Effector memory CD8-positive, alpha-beta T cell (primary cell): ENCODE measurements around the gene BMP8B.
A peak's percentile ranks its signal among the peaks of the same experiment; 100 is the strongest.
"Not testable (repeated sequence)": the region's sequence is repeated elsewhere in the genome, so short reads cannot be mapped to it uniquely, and the experiment has no call there.

ENCODE experiments used
- ATAC-seq: fragments of 150-1000 bp; cut with Tn5 transposase; replicated peaks from 2 replicates; pipeline ENCODE4 v1.10.0; 2021; ENCODE audit warnings: mild to moderate bottlenecking, moderate library complexity
- DNase-seq, 3 experiments: peaks; one replicate each; pipeline ENCODE4 v3.0.0; 2021
- H3K27ac Mint-ChIP-seq, 2 donors: one replicate each; pipeline ENCODE4 v1.8.0; 2022; ENCODE audit warnings: mild to moderate bottlenecking in 2 of 2, mixed read lengths in 2 of 2, moderate library complexity in 2 of 2
- H3K27me3 Mint-ChIP-seq, 2 donors: one replicate each; pipeline ENCODE4 v1.8.0; 2022; ENCODE audit warnings: mixed read lengths in 2 of 2
- H3K36me3 Mint-ChIP-seq: one replicate; pipeline ENCODE4 v1.8.0; 2022; ENCODE audit warnings: mild to moderate bottlenecking, moderate library complexity, mixed read lengths; ENCODE audit not compliant: insufficient read depth
- H3K4me1 Mint-ChIP-seq, 2 donors: one replicate each; pipeline ENCODE4 v1.8.0; 2022; ENCODE audit warnings: low read depth in 2 of 2, mixed read lengths in 2 of 2
- H3K4me3 Mint-ChIP-seq, 2 donors: one replicate each; pipeline ENCODE4 v1.8.0; 2022; ENCODE audit warnings: mild to moderate bottlenecking in 2 of 2, mixed read lengths in 2 of 2, moderate library complexity in 2 of 2
- H3K9me3 Mint-ChIP-seq, 2 donors: one replicate each; pipeline ENCODE4 v1.8.0; 2022; ENCODE audit warnings: mixed read lengths in 2 of 2

The BMP8B gene

GRCh38 chr1:39825432-39825941 lies 36.8 kb upstream of the BMP8B start:
- no peak overlapping the region for H3K4me3 Mint-ChIP-seq
- ATAC-seq, result no peak

GRCh38 chr1:39823450-39823849 lies 34.8 kb upstream of the BMP8B start:
- not testable (repeated sequence) for H3K36me3 Mint-ChIP-seq, H3K27ac Mint-ChIP-seq, DNase-seq, H3K9me3 Mint-ChIP-seq, H3K4me3 Mint-ChIP-seq, H3K4me1 Mint-ChIP-seq, ATAC-seq
- peaks cover 30 to 60% of the 10 kb centered on the region in 2 donors for H3K27me3 Mint-ChIP-seq

More at GRCh38 chr1:39825432-39825941, 36.8 kb upstream of the BMP8B start:
- Mint-ChIP-seq H3K36me3 (no peaks in the 10 kb centered on the region), H3K27ac (peak overlapping the region in 1 of 2 donors; percentile 60), H3K4me1 (no peaks in the 10 kb centered on the region), H3K9me3 (no peaks in the 10 kb centered on the region), H3K27me3 (peaks cover 34 to 49% of the 10 kb centered on the region in 2 donors)
- no peak for DNase-seq

DNA sequence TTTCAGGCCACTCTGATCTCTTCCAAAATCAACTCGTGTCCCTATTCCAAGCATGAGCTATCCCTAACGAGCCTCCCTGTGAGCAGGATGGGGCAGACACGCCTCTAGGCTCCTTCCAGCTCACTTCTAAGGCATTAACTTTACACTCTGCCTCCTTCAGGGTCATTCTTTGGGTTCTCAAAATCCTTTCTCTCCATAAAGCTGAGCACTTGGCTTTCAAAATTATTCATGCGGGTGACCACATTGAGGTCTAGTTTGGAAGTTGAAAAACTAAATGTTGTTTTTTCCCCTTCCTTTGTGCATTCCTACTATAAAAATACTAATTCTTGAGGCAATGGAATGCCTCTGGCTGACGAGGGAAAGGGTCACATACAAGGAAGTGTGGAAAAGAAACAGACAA lies 33.5 kb upstream of the BMP8B start:
- ATAC-seq (no peak), DNase-seq (no peak)
- Mint-ChIP-seq H3K36me3 (no peaks in the 10 kb centered on the region), H3K27me3 (peaks cover 33 to 72% of the 10 kb centered on the region in 2 donors), H3K27ac (peak overlapping the region in 1 of 2 donors; percentile 23), H3K4me1 (peaks cover 4 to 5% of the 10 kb centered on the region in 2 donors), H3K4me3 (no peak overlapping the region), H3K9me3 (no peaks in the 10 kb centered on the region)

GRCh38 chr1:39819091-39819812 lies 30.6 kb upstream of the BMP8B start:
- no peak overlapping the region for H3K4me3 Mint-ChIP-seq
- no peak for DNase-seq
- H3K9me3 Mint-ChIP-seq, result no peaks in the 10 kb centered on the region
- ATAC-seq, result no peak
- H3K27me3 Mint-ChIP-seq, result peaks cover 43 to 85% of the 10 kb centered on the region in 2 donors
- peaks cover 12% of the 10 kb centered on the region in 2 donors for H3K4me1 Mint-ChIP-seq
- no peak overlapping the region for H3K27ac Mint-ChIP-seq
- no peaks in the 10 kb centered on the region for H3K36me3 Mint-ChIP-seq

GRCh38 chr1:39818482-39818881 lies 29.8 kb upstream of the BMP8B start:
- Mint-ChIP-seq H3K4me1 (peaks cover 12% of the 10 kb centered on the region in 2 donors), H3K27ac (no peak overlapping the region), H3K4me3 (no peak overlapping the region), H3K27me3 (peaks cover 38 to 82% of the 10 kb centered on the region in 2 donors), H3K36me3 (no peaks in the 10 kb centered on the region), H3K9me3 (no peaks in the 10 kb centered on the region)
- ATAC-seq, result no peak
- no peak for DNase-seq

DNA sequence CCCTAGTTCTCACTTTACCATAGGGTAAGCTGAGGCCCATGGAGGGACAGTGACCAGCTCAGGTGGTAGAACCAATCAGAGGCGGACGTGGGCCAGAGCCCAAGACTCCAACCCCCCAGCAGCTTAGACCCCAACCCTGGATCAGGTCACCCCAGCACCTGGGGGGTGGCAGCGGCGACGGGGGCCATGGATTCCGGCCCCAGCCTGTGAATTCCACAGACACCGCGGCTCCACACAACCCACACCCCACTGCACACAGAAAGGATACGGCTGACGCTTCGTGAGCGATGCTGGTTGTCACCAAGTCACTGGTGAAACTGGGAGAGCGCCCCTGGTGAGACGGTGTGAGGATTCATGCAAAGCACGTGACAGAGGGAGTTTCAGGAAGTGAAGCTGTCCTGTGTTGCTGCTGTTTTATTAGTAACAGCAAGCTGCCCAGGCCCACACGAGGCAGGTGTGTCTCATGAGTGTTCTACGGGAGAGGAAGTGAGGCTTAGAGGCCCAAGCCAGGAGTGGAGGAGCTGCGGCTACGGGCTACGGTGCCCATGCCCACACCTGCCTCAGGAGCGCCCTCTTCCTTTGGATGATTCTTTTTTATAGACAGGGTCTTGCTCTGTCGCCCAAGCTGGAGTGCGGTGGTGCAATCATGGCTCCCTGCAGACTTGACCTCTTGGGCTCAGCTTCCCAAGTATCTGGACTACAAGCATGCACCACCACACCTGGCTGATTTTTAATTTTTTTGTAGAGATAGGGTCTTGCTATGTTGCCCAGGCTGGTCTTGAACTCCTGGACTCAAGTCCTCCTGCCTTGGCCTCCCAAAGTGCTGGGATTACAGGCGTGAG lies 28.6 kb upstream of the BMP8B start:
- H3K9me3 Mint-ChIP-seq, H3K36me3 Mint-ChIP-seq: not testable (repeated sequence)
- DNase-seq (peak; percentile 50 to 59 (median 52)), ATAC-seq (peak; percentile 93)
- Mint-ChIP-seq H3K4me1 (peaks cover 12% of the 10 kb centered on the region in 2 donors), H3K4me3 (peak overlapping the region; percentile 60 to 74), H3K27me3 (peaks cover 34 to 88% of the 10 kb centered on the region in 2 donors), H3K27ac (peak overlapping the region; percentile 80 to 87)

DNA sequence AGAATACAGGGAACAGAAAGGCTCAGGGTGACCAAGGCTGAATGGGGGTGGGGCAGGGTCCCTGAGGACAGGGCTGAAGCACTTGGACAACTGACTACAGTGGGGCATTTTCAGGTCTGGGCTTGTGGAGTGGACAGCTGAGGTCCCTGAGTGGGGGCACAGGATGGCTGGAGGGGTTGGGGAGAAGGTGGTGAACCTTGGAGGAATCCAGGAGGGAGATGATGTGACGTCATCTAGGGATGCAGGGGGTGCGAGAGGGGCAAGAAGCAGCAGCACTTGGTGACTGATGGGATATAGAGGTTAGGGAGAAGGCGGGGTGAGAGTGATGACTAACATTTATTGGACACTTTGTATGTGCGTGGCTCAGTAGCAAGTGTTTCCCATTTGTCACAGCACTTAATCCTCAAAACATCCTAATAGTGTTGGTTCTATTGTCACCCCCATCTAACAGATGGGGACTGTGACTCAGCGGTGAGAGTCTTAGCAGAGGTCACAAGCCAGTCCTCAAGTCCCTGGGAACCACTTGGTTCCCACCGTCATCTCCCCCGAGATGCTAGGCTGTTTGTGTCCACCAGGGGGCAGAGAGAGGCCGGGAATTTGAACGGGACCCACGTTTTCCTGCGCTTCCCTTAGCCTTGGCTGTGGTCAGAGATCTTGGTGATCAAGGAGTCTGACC lies 27.9 kb upstream of the BMP8B start:
- ATAC-seq (peak; percentile 65), DNase-seq (peak; percentile 61 to 70 (median 63))
- Mint-ChIP-seq H3K9me3 (no peaks in the 10 kb centered on the region), H3K27me3 (peaks cover 29 to 80% of the 10 kb centered on the region in 2 donors), H3K4me3 (peak overlapping the region; percentile 60 to 74), H3K36me3 (no peaks in the 10 kb centered on the region), H3K27ac (peak overlapping the region; percentile 80 to 87), H3K4me1 (peaks cover 12% of the 10 kb centered on the region in 2 donors)

DNA sequence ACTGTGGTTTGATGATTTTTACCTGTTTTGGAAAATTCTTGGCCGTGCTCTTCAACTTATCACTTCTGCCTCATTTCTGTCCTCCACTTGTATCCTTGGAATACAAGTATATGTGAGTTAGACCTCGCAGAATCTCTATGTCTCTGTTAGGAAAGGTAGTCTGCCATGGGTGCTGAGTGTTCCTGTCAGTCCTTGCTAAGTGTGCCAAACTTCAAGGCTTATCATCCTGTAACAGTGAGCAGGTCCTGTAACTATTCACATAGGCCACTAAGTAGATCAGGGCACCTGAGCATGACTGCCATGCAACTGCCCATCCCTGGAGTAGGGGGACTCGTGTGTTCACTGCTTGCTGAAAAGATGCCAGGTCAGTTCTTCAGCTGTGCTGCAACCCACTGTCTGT lies 24.2 kb upstream of the BMP8B start:
- no peaks in the 10 kb centered on the region for H3K9me3 Mint-ChIP-seq
- H3K27ac Mint-ChIP-seq, result no peak overlapping the region
- H3K4me1 Mint-ChIP-seq, result peaks cover 12% of the 10 kb centered on the region in 2 donors
- no peak for ATAC-seq
- no peak for DNase-seq
- peaks cover 19 to 45% of the 10 kb centered on the region in 2 donors for H3K27me3 Mint-ChIP-seq
- H3K36me3 Mint-ChIP-seq, result no peaks in the 10 kb centered on the region
- H3K4me3 Mint-ChIP-seq, result no peak overlapping the region

DNA sequence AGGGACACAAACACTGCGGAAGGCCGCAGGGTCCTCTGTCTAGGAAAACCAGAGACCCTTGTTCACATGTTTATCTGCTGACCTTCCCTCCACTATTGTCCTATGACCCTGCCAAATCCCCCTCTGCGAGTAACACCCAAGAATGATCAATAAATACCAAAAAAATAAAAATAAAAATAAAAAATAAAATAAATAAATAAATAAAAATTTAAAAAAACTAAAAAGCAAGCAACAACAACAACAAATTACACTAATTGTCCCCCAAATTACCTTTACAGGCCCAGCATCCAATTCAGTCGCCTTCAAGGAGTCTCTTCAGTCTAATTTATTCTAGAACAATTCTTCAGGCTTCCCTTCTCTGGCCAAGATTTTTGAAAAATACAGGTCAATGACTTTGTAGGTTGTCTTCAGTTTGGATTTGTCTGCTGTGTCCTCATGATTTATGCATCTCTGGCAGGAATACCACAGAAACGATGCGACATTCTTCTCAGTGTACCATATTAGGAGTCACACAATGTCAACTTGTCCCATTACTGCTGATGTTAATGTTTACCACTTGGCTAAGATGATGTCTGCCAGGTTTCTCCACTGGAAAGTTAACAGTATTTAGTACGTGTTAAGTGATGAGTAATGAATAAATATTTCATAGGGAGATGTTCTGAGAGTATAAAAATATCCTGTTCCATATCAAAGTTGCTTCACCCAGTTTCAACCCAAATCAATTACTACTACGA lies 20.3 kb upstream of the BMP8B start:
- Mint-ChIP-seq H3K4me1 (no peaks in the 10 kb centered on the region), H3K9me3 (no peaks in the 10 kb centered on the region), H3K27me3 (peaks cover 0 to 8% of the 10 kb centered on the region in 2 donors), H3K36me3 (no peaks in the 10 kb centered on the region), H3K27ac (no peak overlapping the region), H3K4me3 (no peak overlapping the region)
- DNase-seq (no peak), ATAC-seq (no peak)

DNA sequence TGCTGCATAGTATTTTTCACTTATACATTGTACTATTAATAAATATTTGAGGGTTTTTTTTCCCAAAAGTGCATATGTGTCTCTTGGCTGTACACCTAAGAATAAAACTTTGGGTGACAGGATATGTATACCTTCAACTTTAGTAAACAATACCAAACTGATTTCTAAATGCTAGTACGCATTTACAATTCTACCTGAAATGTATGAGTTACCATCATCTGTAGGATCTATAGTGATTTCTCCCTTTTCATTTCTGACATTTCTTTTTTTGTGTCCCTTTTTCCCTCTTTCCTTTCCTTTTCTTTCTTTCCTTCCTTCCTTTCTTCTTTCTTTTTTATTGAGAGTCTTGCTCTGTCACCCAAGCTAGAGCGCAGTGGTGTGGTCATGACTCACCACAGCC lies 16.7 kb upstream of the BMP8B start:
- Mint-ChIP-seq H3K4me3 (no peak overlapping the region), H3K27ac (no peak overlapping the region), H3K9me3 (no peaks in the 10 kb centered on the region), H3K4me1 (no peaks in the 10 kb centered on the region), H3K27me3 (no peaks in the 10 kb centered on the region), H3K36me3 (no peaks in the 10 kb centered on the region)
- ATAC-seq (no peak), DNase-seq (no peak)

- no peak for ATAC-seq
- no peak overlapping the region for H3K27ac Mint-ChIP-seq
- H3K36me3 Mint-ChIP-seq, result no peaks in the 10 kb centered on the region
- no peaks in the 10 kb centered on the region for H3K9me3 Mint-ChIP-seq
- no peak for DNase-seq
- H3K4me1 Mint-ChIP-seq, result peaks cover 10 to 11% of the 10 kb centered on the region in 2 donors
- H3K27me3 Mint-ChIP-seq, result no peaks in the 10 kb centered on the region
- H3K4me3 Mint-ChIP-seq, result no peak overlapping the region
Observed at GRCh38 chr1:39802496-39803260, 14.0 kb upstream of the BMP8B start.

DNA sequence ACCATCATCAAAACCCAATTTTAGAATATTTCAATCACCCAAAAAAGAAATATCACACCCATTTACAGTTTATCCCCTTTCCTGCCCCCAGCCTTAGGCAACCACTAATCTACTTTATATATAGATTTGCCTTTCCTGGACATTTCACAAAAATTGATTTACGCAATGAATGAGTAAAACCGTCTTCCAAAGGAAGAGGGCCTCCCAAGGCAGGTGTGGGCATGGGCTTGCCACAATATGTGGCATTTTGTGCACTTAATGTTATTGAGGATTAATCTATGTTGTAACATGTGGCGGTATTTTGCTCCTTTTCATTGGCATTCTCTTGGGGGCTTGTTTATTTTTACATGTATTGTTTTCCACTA lies 11.8 kb upstream of the BMP8B start:
- Mint-ChIP-seq H3K27ac (peak overlapping the region in 1 of 2 donors; percentile 92), H3K36me3 (no peaks in the 10 kb centered on the region), H3K27me3 (no peaks in the 10 kb centered on the region), H3K4me3 (peak overlapping the region in 1 of 2 donors; percentile 25), H3K4me1 (peaks cover 10 to 11% of the 10 kb centered on the region in 2 donors), H3K9me3 (no peaks in the 10 kb centered on the region)
- ATAC-seq (no peak), DNase-seq (no peak)
